ENCODE measurements around the gene NTSR1.

DNA sequence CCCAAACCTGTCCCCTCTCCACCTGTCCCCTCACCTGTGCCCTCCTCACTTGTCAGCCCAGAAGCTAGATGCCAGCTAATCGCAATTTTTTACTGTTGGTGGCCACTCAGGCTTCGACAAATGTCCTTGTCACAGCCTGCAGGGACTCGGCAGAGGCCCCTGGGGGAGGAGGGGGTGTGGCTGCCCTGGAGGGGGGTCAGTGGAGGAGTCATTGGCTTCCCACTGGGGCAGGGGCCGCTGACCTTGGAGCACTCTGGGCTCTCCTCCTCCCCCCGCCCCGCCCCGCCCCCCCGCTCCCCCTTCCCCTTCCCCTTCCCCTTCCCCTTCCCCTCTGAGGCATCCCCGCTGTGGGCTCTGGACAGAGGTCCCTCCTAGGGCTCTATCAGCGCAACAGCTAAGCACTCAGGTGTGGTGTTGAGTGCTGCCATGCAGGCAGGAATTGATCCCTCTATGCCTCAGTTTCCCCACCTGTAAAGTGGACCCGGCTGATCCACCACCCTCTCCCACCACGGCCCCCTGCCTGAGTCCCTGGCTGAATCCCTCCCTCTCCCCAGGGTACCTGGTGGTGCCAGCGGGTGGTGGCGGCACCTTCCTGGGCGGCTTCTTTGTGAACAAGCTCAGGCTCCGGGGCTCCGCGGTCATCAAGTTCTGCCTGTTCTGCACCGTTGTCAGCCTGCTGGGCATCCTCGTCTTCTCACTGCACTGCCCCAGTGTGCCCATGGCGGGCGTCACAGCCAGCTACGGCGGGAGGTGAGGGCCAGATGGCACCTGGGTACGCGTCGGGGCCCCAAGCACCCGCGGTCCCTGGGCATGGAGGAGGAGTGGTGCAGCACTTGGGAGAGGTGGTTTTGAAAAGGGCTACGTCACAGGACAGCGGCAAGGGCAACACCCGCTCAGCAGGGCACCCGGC lies 42.6 kb upstream of the NTSR1 start:
- TF ChIP-seq RAD21 (CRISPR knock-in tag; IDR thresholded peaks at IDR 0.05), result no peak
- TF ChIP-seq ZBTB7A (CRISPR knock-in tag; IDR thresholded peaks at IDR 0.05), result peak; percentile 8; the same call in 1 of the 2 replicates
- no peak for TF ChIP-seq MAX (IDR thresholded peaks at IDR 0.05)
- TF ChIP-seq U2AF1 (optimal IDR thresholded peaks at IDR 0.05; ENCODE audit: low read depth, low read length), result peak; percentile 30
- TF ChIP-seq HCFC1 (IDR thresholded peaks at IDR 0.05; ENCODE audit: low read depth, low read length), result no peak
- no peak for TF ChIP-seq KDM1A (CRISPR knock-in tag; IDR thresholded peaks at IDR 0.05)
- TF ChIP-seq YEATS2 (CRISPR knock-in tag; IDR thresholded peaks at IDR 0.05; ENCODE audit: borderline replicate concordance), result no peak
- TF ChIP-seq GATA4 (IDR thresholded peaks at IDR 0.05; ENCODE audit: borderline replicate concordance, low read depth), result no peak
- TF ChIP-seq CTCF (CRISPR knock-in tag; IDR thresholded peaks at IDR 0.05), result no peak
- TF ChIP-seq ZNF629 (CRISPR knock-in tag; conservative IDR thresholded peaks at IDR 0.05), result no peak; the same call in 1 of the 2 replicates
